ENCODE measurements around the gene DLX6. TPM values are rescaled to one million over a fixed set of nuclear protein-coding genes. Genes with fewer than 3 reads are reported as not detected.

Gene DLX6
- total and polyA plus RNA-seq, 7 donors: 0.09 to 0.16 (median 0.14) TPM; not detected in 4

GRCh38 chr7:96989859-96990317 is 15.5 kb upstream of the DLX6 start:
- Histone ChIP-seq H3K27ac (no peak overlapping the region), H3K9me3 (peaks cover 0 to 3% (median 0%) of the 10 kb centered on the region in 4 donors), H3K4me1 (peaks cover 0 to 12% (median 8%) of the 10 kb centered on the region in 4 donors), H3K27me3 (peaks cover 28 to 99% (median 64%) of the 10 kb centered on the region in 3 donors), H3K4me3 (no peak overlapping the region), H3K36me3 (no peaks in the 10 kb centered on the region)
- 12 to 14% methylated on average over 8 of the region's 8 CpGs for WGBS, 2 donors
- TF ChIP-seq POLR2AphosphoS5 (IDR thresholded peaks at IDR 0.05): no peak
- intact Hi-C loops (cut with DNase I): no loop called here
- DNase-seq: no peak

GRCh38 chr7:96991546-96992191 is 13.7 kb upstream of the DLX6 start:
- no peak overlapping the region for H3K27ac ChIP-seq
- H3K27me3 ChIP-seq: peaks cover 35 to 100% (median 80%) of the 10 kb centered on the region in 3 donors
- H3K4me3 ChIP-seq: no peak overlapping the region
- WGBS, 2 donors: 9 to 16% methylated on average over 13 of the region's 13 CpGs
- no peak for DNase-seq
- TF ChIP-seq CTCF (IDR thresholded peaks at IDR 0.05): no peak
- no peak for TF ChIP-seq EP300 (IDR thresholded peaks at IDR 0.05)
- no peak for TF ChIP-seq POLR2AphosphoS5 (IDR thresholded peaks at IDR 0.05)
- TF ChIP-seq POLR2A (IDR thresholded peaks at IDR 0.05): no peak
- H3K4me1 ChIP-seq: peaks cover 0 to 15% (median 9%) of the 10 kb centered on the region in 4 donors
- H3K36me3 ChIP-seq: no peaks in the 10 kb centered on the region
- intact Hi-C loops (cut with DNase I): no loop called here
- peaks cover 0 to 3% (median 0%) of the 10 kb centered on the region in 4 donors for H3K9me3 ChIP-seq

GRCh38 chr7:96992192-96993005 is 13.0 kb upstream of the DLX6 start:
- Histone ChIP-seq H3K4me3 (no peak overlapping the region), H3K27me3 (peaks cover 41 to 100% (median 88%) of the 10 kb centered on the region in 3 donors), H3K9me3 (peaks cover 0 to 3% (median 0%) of the 10 kb centered on the region in 4 donors), H3K27ac (no peak overlapping the region), H3K4me1 (peaks cover 0 to 18% (median 10%) of the 10 kb centered on the region in 4 donors), H3K36me3 (no peaks in the 10 kb centered on the region)
- WGBS, 2 donors: 13 to 38% methylated on average over 47 of the region's 47 CpGs
- DNase-seq: no peak
- intact Hi-C loops (cut with DNase I): no loop called here
- TF ChIP-seq POLR2A (IDR thresholded peaks at IDR 0.05): no peak
- no peak for TF ChIP-seq POLR2AphosphoS5 (IDR thresholded peaks at IDR 0.05)
- no peak for TF ChIP-seq EP300 (IDR thresholded peaks at IDR 0.05)
- no peak for TF ChIP-seq CTCF (IDR thresholded peaks at IDR 0.05)

GRCh38 chr7:96993094-96993865 is 12.1 kb upstream of the DLX6 start:
- Histone ChIP-seq H3K27ac (no peak overlapping the region), H3K4me3 (no peak overlapping the region), H3K36me3 (no peaks in the 10 kb centered on the region), H3K27me3 (peaks cover 47 to 100% (median 94%) of the 10 kb centered on the region in 3 donors), H3K4me1 (peaks cover 0 to 18% (median 15%) of the 10 kb centered on the region in 4 donors), H3K9me3 (peaks cover 0 to 3% (median 0%) of the 10 kb centered on the region in 4 donors)
- TF ChIP-seq POLR2AphosphoS5 (IDR thresholded peaks at IDR 0.05): no peak
- TF ChIP-seq POLR2A (IDR thresholded peaks at IDR 0.05): no peak
- TF ChIP-seq EP300 (IDR thresholded peaks at IDR 0.05): no peak
- TF ChIP-seq CTCF (IDR thresholded peaks at IDR 0.05): no peak
- intact Hi-C loops (cut with DNase I): no loop called here
- DNase-seq: no peak
- 10 to 26% methylated on average over 27 of the region's 27 CpGs for WGBS, 2 donors
